HFFc6 (cell line): ENCODE results near the gene NLGN1. TPM values are rescaled to one million over a fixed set of nuclear protein-coding genes. Genes with fewer than 3 reads are reported as not detected.

Experiments
- DNase-seq: peaks from one replicate; pipeline ENCODE4 v3.0.0-alpha.2; 2018
- H3K27ac Mint-ChIP-seq: 2 replicates; pipeline ENCODE4 v1.8.0; 2020; ENCODE audit warnings: mild to moderate bottlenecking, mixed read lengths
- H3K27me3 Mint-ChIP-seq: 2 replicates; pipeline ENCODE4 v1.8.0; 2021; ENCODE audit warnings: mild to moderate bottlenecking, moderate library complexity, mixed read lengths; ENCODE audit not compliant: insufficient read depth
- H3K36me3 Mint-ChIP-seq: 2 replicates; pipeline ENCODE4 v1.8.0; 2021; ENCODE audit warnings: low read depth, mixed read lengths
- H3K4me1 Mint-ChIP-seq: 2 replicates; pipeline ENCODE4 v1.8.0; 2020; ENCODE audit warnings: low read depth, mixed read lengths
- H3K4me3 Mint-ChIP-seq: 2 replicates; pipeline ENCODE4 v1.8.0; 2020; ENCODE audit warnings: mild to moderate bottlenecking, moderate library complexity, mixed read lengths
- H3K9me3 Mint-ChIP-seq: 2 replicates; pipeline ENCODE4 v1.8.0; 2020; ENCODE audit warnings: mild to moderate bottlenecking, mixed read lengths
- CTCF ChIP-seq: fragments of 200-600 bp; sonication (generic); IDR thresholded peaks from 2 replicates; pipeline ENCODE4 v1.5.0; 2021; ENCODE audit warnings: antibody characterized with exemption, mild to moderate bottlenecking
- total RNA-seq, 6 experiments: library from RNA; stranded (reverse); fragmentation: NEBNext Ultra II Directional; extraction: Animal tissue kit (Norgen Biotek cat#: 25700); gene quantifications; 2 replicates in 1 of 6; 3 replicates in 5 of 6; pipeline ENCODE4 v1.2.3, GENCODE V29; 2021

Gene NLGN1
- total RNA-seq, 6 experiments from 2014 or later, result 10.0 to 17.2 (median 15.7) TPM

- Mint-ChIP-seq H3K27ac (no peak overlapping the region), H3K9me3 (no peaks in the 10 kb centered on the region), H3K4me3 (no peak overlapping the region), H3K36me3 (no peaks in the 10 kb centered on the region), H3K27me3 (no peaks in the 10 kb centered on the region), H3K4me1 (peaks cover 6% of the 10 kb centered on the region; the same call in 1 of the 2 replicates)
- TF ChIP-seq CTCF, result peak; percentile 73
- DNase-seq, result no peak
Observed at GRCh38 chr3:174002543-174002942, 605.0 kb downstream of the NLGN1 start.

GRCh38 chr3:174010907-174011306 lies 613.4 kb downstream of the NLGN1 start:
- no peak for TF ChIP-seq CTCF
- Mint-ChIP-seq H3K4me3 (no peak overlapping the region), H3K36me3 (no peaks in the 10 kb centered on the region), H3K27me3 (no peaks in the 10 kb centered on the region), H3K27ac (no peak overlapping the region), H3K4me1 (peaks cover 15% of the 10 kb centered on the region), H3K9me3 (no peaks in the 10 kb centered on the region)
- DNase-seq, result no peak

- no peak for TF ChIP-seq CTCF
- peak; percentile 86 for DNase-seq
- no peaks in the 10 kb centered on the region for H3K27me3 Mint-ChIP-seq
- H3K9me3 Mint-ChIP-seq, result peaks cover 4% of the 10 kb centered on the region
- no peaks in the 10 kb centered on the region; the same call in 1 of the 2 replicates for H3K36me3 Mint-ChIP-seq
- peak overlapping the region; percentile 91 for H3K27ac Mint-ChIP-seq
- H3K4me1 Mint-ChIP-seq, result peaks cover 30% of the 10 kb centered on the region
- peak overlapping the region; percentile 65 for H3K4me3 Mint-ChIP-seq
Observed at GRCh38 chr3:174016186-174016585, 618.6 kb downstream of the NLGN1 start.

- Mint-ChIP-seq H3K9me3 (peaks cover 4% of the 10 kb centered on the region), H3K4me1 (peaks cover 28% of the 10 kb centered on the region), H3K36me3 (no peaks in the 10 kb centered on the region; the same call in 1 of the 2 replicates), H3K27me3 (no peaks in the 10 kb centered on the region), H3K27ac (no peak overlapping the region), H3K4me3 (no peak overlapping the region)
- DNase-seq, result no peak
- TF ChIP-seq CTCF, result no peak
Observed at GRCh38 chr3:174020156-174020555, 622.6 kb downstream of the NLGN1 start.

- Mint-ChIP-seq H3K36me3 (peaks cover 7% of the 10 kb centered on the region), H3K4me1 (peaks cover 6% of the 10 kb centered on the region; the same call in 1 of the 2 replicates), H3K27me3 (no peaks in the 10 kb centered on the region), H3K9me3 (peaks cover 8% of the 10 kb centered on the region), H3K27ac (no peak overlapping the region), H3K4me3 (no peak overlapping the region)
- no peak for DNase-seq
- TF ChIP-seq CTCF, result no peak
Observed at GRCh38 chr3:174023421-174023820, 625.9 kb downstream of the NLGN1 start.

GRCh38 chr3:174028673-174029072 lies 631.1 kb downstream of the NLGN1 start:
- Mint-ChIP-seq H3K27me3 (no peaks in the 10 kb centered on the region), H3K36me3 (peaks cover 32% of the 10 kb centered on the region), H3K27ac (no peak overlapping the region), H3K9me3 (peaks cover 27% of the 10 kb centered on the region), H3K4me1 (peaks cover 2% of the 10 kb centered on the region; the same call in 1 of the 2 replicates), H3K4me3 (no peak overlapping the region)
- TF ChIP-seq CTCF, result no peak
- no peak for DNase-seq
